Gastrocnemius medialis (tissue), 4 donors: ENCODE data around the gene CRISPLD2. TPM values are rescaled to one million over a fixed set of nuclear protein-coding genes. Genes with fewer than 3 reads are reported as not detected.

Experiments
- ATAC-seq, 2 donors: fragments of 150-250 bp; one replicate each; pipeline ENCODE4 v1.9.1; 2016
- DNase-seq, 2 donors: peaks; one replicate each; pipeline ENCODE4 v3.0.0-alpha.2; 2019
- H3K27ac ChIP-seq, 4 donors: fragments of 200-600 bp; sonication (generic); 1 replicate in 1 of 4; 2 replicates in 3 of 4; pipeline ENCODE4 v1.5.1; 2016 to 2018; ENCODE audit warnings: mild to moderate bottlenecking in 2 of 4, moderate library complexity in 1 of 4
- H3K27me3 ChIP-seq, 3 donors: fragments of 200-600 bp; sonication (generic) in 2 of 3; 1 replicate in 1 of 3; 2 replicates in 2 of 3; pipeline versions ENCODE4 v1.5.1 to v1.6.0; 2016 to 2019; ENCODE audit warnings: mild to moderate bottlenecking in 1 of 3, moderate library complexity in 1 of 3
- H3K36me3 ChIP-seq, 2 donors: fragments of 200-600 bp; sonication (generic) in 1 of 2; one replicate each; pipeline ENCODE4 v1.5.1; 2017 to 2018
- H3K4me1 ChIP-seq, 2 donors: fragments of 200-600 bp; sonication (generic) in 1 of 2; one replicate each; pipeline ENCODE4 v1.5.1; 2016 to 2017; ENCODE audit warnings: mild to moderate bottlenecking in 2 of 2
- H3K4me3 ChIP-seq, 4 donors: fragments of 200-600 bp; sonication (generic) in 3 of 4; 1 replicate in 1 of 4; 2 replicates in 3 of 4; pipeline ENCODE4 v1.5.1; 2016 to 2019; ENCODE audit warnings: mild to moderate bottlenecking in 2 of 4
- H3K9me3 ChIP-seq, 3 donors: fragments of 200-600 bp; sonication (generic) in 2 of 3; 1 replicate in 1 of 3; 2 replicates in 2 of 3; pipeline ENCODE4 v1.5.1; 2016 to 2019
- POLR2A ChIP-seq, 2 donors: fragments of 450-650 bp; IDR thresholded peaks; one replicate each; pipeline ENCODE4 v1.6.1; 2017; ENCODE audit warnings: antibody characterized with exemption in 2 of 2, mild to moderate bottlenecking in 2 of 2, moderate library complexity in 2 of 2
- in situ Hi-C, 4 donors: fragments of 200-750 bp; cut with MboI; loops; one replicate each; pipeline versions ENCODE4 v1.15.0 to v1.8.0; 2017; ENCODE audit warnings: low sequenced_read_pairs in 4 of 4
- intact Hi-C: fragments of 100-400 bp; cut with DNase I; formaldehyde crosslinking; loops from one replicate; pipeline ENCODE4 v1.15.1; 2023; ENCODE audit warnings: low total_unique reads
- total RNA-seq, 4 donors: library from RNA; depleted of rRNA; stranded (reverse); fragments of >200 nt; gene quantifications; one replicate each; pipeline versions ENCODE4 v1.1.0 to v1.2.3, GENCODE V29; 2016
- TF ChIP-seq, protein P1 (sequence below), 5 experiments: fragments of 450-650 bp in 3 of 5; fragments of 200-600 bp in 2 of 5; sonication (generic) in 2 of 5; IDR thresholded peaks in 4 of 5; conservative IDR thresholded peaks in 1 of 5; 1 replicate in 4 of 5; 2 replicates in 1 of 5; pipeline ENCODE4 v1.5.1; 2016 to 2019; ENCODE audit warnings: antibody characterized with exemption in 5 of 5, mild to moderate bottlenecking in 3 of 5, moderate library complexity in 3 of 5

The CRISPLD2 gene
- total RNA-seq, 4 donors from 2014 or later: 26.1 to 50.1 (median 39.0) TPM

DNA sequence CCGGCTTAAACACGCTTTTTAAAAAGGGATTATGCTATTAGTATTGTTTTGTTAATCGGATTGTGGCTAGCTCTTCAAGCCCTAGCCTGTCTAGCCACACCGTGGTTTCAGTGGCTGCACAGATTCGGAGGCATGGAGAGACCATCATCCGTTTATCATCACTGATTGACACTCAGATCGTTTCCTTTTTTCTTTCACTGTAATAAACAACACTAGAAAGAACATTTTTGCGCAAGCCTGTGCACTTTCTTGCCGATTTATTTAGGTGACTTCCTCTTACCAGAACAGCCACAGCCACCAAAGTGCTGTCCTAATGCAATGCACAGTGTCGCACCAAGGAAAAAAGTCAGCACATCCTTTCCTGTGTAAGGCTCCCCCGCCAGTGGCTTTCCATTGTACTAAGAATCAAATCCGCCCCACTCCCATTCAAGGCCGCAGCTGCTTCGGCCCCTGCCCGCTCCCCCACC is 78.2 kb downstream of the CRISPLD2 start:
- H3K27me3 ChIP-seq: no peaks in the 10 kb centered on the region
- H3K9me3 ChIP-seq: no peaks in the 10 kb centered on the region
- no peak overlapping the region for H3K27ac ChIP-seq
- H3K4me3 ChIP-seq: no peak overlapping the region
- H3K36me3 ChIP-seq: no peaks in the 10 kb centered on the region
- intact Hi-C loops (no loop called here), in situ Hi-C loops (no loop called here)
- DNase-seq: peak in 1 of 2 donors; percentile 53
- TF ChIP-seq, protein P1, sequence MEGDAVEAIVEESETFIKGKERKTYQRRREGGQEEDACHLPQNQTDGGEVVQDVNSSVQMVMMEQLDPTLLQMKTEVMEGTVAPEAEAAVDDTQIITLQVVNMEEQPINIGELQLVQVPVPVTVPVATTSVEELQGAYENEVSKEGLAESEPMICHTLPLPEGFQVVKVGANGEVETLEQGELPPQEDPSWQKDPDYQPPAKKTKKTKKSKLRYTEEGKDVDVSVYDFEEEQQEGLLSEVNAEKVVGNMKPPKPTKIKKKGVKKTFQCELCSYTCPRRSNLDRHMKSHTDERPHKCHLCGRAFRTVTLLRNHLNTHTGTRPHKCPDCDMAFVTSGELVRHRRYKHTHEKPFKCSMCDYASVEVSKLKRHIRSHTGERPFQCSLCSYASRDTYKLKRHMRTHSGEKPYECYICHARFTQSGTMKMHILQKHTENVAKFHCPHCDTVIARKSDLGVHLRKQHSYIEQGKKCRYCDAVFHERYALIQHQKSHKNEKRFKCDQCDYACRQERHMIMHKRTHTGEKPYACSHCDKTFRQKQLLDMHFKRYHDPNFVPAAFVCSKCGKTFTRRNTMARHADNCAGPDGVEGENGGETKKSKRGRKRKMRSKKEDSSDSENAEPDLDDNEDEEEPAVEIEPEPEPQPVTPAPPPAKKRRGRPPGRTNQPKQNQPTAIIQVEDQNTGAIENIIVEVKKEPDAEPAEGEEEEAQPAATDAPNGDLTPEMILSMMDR (IDR thresholded peaks at IDR 0.05 in 4 of 5, conservative IDR thresholded peaks at IDR 0.05 in 1 of 5): no peak
- TF ChIP-seq POLR2A (IDR thresholded peaks at IDR 0.05): no peak
- peak; percentile 42 to 54 for ATAC-seq
- H3K4me1 ChIP-seq: no peaks in the 10 kb centered on the region

DNA sequence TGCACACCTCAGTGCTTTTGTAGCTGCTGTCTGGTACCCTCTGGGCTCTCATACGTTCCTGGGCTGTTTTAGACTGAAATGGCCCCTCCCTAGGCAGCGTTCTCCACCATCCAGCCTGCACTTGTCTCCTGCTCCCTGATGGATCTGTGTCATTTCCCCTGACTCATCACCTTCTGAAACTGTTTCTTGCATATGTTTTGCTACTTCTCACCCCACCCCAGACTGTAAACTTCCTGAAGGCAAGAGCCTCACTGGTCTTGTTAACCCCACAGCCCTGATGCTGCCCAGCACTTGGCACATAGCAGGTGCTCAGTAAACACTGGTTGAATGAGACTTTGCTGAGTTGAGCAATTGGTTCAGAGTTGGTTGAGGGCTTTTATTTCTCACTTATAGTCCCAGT is 78.7 kb downstream of the CRISPLD2 start:
- intact Hi-C loops: no loop called here
- Histone ChIP-seq H3K27me3 (no peaks in the 10 kb centered on the region), H3K27ac (no peak overlapping the region), H3K4me1 (no peaks in the 10 kb centered on the region), H3K9me3 (no peaks in the 10 kb centered on the region), H3K4me3 (no peak overlapping the region), H3K36me3 (no peaks in the 10 kb centered on the region)
- in situ Hi-C loops: no loop called here
- DNase-seq (no peak), ATAC-seq (no peak)
- TF ChIP-seq, protein P1 (IDR thresholded peaks at IDR 0.05 in 4 of 5, conservative IDR thresholded peaks at IDR 0.05 in 1 of 5): no peak
- no peak for TF ChIP-seq POLR2A (IDR thresholded peaks at IDR 0.05)

DNA sequence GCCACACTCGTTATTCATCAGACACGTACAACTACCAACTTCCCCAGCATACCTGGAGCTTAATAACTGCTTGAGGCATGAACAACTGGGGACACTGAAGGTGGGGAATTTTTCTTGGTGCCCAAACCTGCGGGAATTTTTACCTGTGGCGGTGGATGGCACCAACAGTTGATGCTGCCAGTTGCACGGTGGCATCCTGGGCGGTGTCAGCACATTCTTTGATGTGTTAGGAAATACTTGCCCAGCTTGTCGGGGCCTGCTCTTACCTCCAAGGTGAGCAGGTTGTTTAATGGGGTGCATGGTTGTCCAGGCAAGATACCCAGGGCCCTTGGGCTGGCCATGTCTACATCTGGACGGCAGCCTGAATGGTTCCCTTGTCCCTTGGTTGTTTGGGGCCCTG is 79.6 kb downstream of the CRISPLD2 start:
- no peaks in the 10 kb centered on the region for H3K36me3 ChIP-seq
- intact Hi-C loops: no loop called here
- ATAC-seq: no peak
- TF ChIP-seq POLR2A (IDR thresholded peaks at IDR 0.05): no peak
- TF ChIP-seq, protein P1 (IDR thresholded peaks at IDR 0.05 in 4 of 5, conservative IDR thresholded peaks at IDR 0.05 in 1 of 5): no peak
- no peaks in the 10 kb centered on the region for H3K4me1 ChIP-seq
- H3K4me3 ChIP-seq: no peak overlapping the region
- H3K27me3 ChIP-seq: no peaks in the 10 kb centered on the region
- DNase-seq: no peak
- in situ Hi-C loops: no loop called here
- H3K9me3 ChIP-seq: no peaks in the 10 kb centered on the region
- H3K27ac ChIP-seq: no peak overlapping the region

DNA sequence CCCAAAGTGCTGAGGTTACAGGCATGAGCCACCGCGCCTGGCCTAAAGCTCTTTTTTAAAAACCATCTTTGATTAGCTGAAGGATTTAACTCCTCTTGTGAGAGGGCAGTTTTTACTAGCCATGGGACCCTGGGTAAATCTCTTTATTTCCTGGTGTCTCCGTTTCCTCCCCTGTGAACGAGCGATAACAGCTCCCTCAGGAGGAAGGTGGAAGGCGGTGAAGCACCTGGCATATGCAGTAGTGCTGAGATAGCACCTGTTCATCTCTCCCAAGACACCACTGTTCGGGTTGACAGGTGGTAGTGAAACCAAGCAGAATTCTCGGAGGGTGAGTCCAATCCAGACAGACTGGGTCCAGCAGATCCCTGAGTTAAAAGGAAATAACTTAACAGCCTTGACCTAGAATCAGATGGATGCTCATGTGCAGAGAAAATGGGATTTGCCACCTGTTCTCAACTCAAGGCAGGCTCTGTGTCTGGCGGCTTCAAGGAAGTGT is 86.2 kb downstream of the CRISPLD2 start:
- TF ChIP-seq, protein P1 (IDR thresholded peaks at IDR 0.05 in 4 of 5, conservative IDR thresholded peaks at IDR 0.05 in 1 of 5): no peak
- no peak for TF ChIP-seq POLR2A (IDR thresholded peaks at IDR 0.05)
- intact Hi-C loops: no loop called here
- Histone ChIP-seq H3K4me3 (no peak overlapping the region), H3K27me3 (no peaks in the 10 kb centered on the region), H3K9me3 (no peaks in the 10 kb centered on the region), H3K4me1 (no peaks in the 10 kb centered on the region), H3K27ac (no peak overlapping the region), H3K36me3 (no peaks in the 10 kb centered on the region)
- DNase-seq (no peak), ATAC-seq (no peak)
- in situ Hi-C loops: no loop called here

DNA sequence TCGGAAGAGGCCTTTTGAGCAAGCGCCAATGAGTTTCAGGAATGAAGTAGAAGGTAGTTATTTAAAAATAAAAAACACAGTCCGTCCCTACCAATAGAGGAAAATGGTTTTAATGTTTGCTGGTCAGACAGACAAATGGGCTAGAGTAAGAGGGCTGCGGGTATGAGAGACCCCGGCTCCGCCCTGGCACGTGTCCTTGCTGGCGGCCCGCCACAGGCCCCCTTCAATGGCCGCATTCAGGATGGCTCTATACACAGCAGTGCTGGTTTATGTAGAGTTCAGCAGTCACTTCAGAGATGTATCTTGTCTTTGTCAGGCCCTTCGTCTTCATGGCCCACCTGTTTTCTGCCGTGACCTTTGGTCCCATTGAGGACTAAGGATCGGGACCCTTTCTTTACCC is 87.3 kb downstream of the CRISPLD2 start:
- DNase-seq: no peak
- intact Hi-C loops (no loop called here), in situ Hi-C loops (no loop called here)
- no peaks in the 10 kb centered on the region for H3K9me3 ChIP-seq
- H3K27ac ChIP-seq: peak overlapping the region in 2 of 4 donors; percentile 3 to 35
- TF ChIP-seq POLR2A (IDR thresholded peaks at IDR 0.05): no peak
- TF ChIP-seq, protein P1 (IDR thresholded peaks at IDR 0.05 in 4 of 5, conservative IDR thresholded peaks at IDR 0.05 in 1 of 5): no peak
- ATAC-seq: no peak
- no peak overlapping the region for H3K4me3 ChIP-seq
- no peaks in the 10 kb centered on the region for H3K4me1 ChIP-seq
- no peaks in the 10 kb centered on the region for H3K27me3 ChIP-seq
- H3K36me3 ChIP-seq: no peaks in the 10 kb centered on the region
